ENCODE data around the gene POLR3H.

The POLR3H gene

GRCh38 chr22:41479671-41480396 lies 64.4 kb downstream of the POLR3H start:
- no peak for DNase-seq

- no peak for DNase-seq
Measured at GRCh38 chr22:41478891-41479521, 65.3 kb downstream of the POLR3H start.

- DNase-seq = no peak
Measured at GRCh38 chr22:41478473-41478872, 65.8 kb downstream of the POLR3H start.

Data from NCI-H1092 (cell line).